Middle frontal gyrus (tissue), 1 donor: ENCODE results near the gene OR8A1.

Source experiments
- DNase-seq: peaks from one replicate; pipeline ENCODE4 v3.0.0-alpha.2; 2015; ENCODE audit warnings: low spot score; ENCODE audit errors: extremely low spot score

OR8A1 gene

GRCh38 chr11:124569697-124570096, at the start of gene OR8A1:
OR8A1 (plus strand) TSS chr11:124569997; CDS start chr11:124570120, 123 bp downstream.
- DNase-seq = no peak

GRCh38 chr11:124520550-124520854, 49.3 kb upstream of the OR8A1 start:
- DNase-seq = no peak

- no peak for DNase-seq
These were observed 36.2 kb upstream of the OR8A1 start for GRCh38 chr11:124533626-124534025.

- no peak for DNase-seq
These were observed 35.7 kb upstream of the OR8A1 start for GRCh38 chr11:124534051-124534450.

- DNase-seq = no peak
These were observed 34.1 kb upstream of the OR8A1 start for GRCh38 chr11:124535552-124536232.

- DNase-seq = no peak
These were observed 33.3 kb upstream of the OR8A1 start for GRCh38 chr11:124536520-124536919.

GRCh38 chr11:124538019-124538418, 31.8 kb upstream of the OR8A1 start:
- DNase-seq = no peak

GRCh38 chr11:124541204-124541603, 28.6 kb upstream of the OR8A1 start:
- DNase-seq = no peak

- no peak for DNase-seq
These were observed 26.7 kb upstream of the OR8A1 start for GRCh38 chr11:124543145-124543544.

GRCh38 chr11:124543554-124543953, 26.2 kb upstream of the OR8A1 start, which contains the start of gene OR8B12:
OR8B12 (minus strand) TSS chr11:124543654; CDS start chr11:124543654, 0 bp downstream.
- DNase-seq = no peak

- no peak for DNase-seq
These were observed 18.6 kb upstream of the OR8A1 start for GRCh38 chr11:124551189-124551588.

- DNase-seq = no peak
These were observed 17.8 kb upstream of the OR8A1 start for GRCh38 chr11:124551987-124552386.

- DNase-seq = no peak
These were observed 13.0 kb upstream of the OR8A1 start for GRCh38 chr11:124556828-124557227.

GRCh38 chr11:124570160-124570559, 363 bp downstream of the OR8A1 start:
- no peak for DNase-seq

- no peak for DNase-seq
These were observed 8.1 kb downstream of the OR8A1 start for GRCh38 chr11:124577716-124578427.

GRCh38 chr11:124578761-124579160, 9.0 kb downstream of the OR8A1 start:
- DNase-seq = no peak

GRCh38 chr11:124581817-124582216, 12.0 kb downstream of the OR8A1 start:
- no peak for DNase-seq

- peak; percentile 27 for DNase-seq
These were observed 12.8 kb downstream of the OR8A1 start for GRCh38 chr11:124582565-124582964.

GRCh38 chr11:124583781-124584180, 14.0 kb downstream of the OR8A1 start:
- DNase-seq = no peak

GRCh38 chr11:124584681-124585372, 15.0 kb downstream of the OR8A1 start:
- no peak for DNase-seq

- peak; percentile 52 for DNase-seq
These were observed 16.6 kb downstream of the OR8A1 start for GRCh38 chr11:124586238-124586860.

- no peak for DNase-seq
These were observed 21.6 kb downstream of the OR8A1 start for GRCh38 chr11:124591430-124591829.
